ENCODE measurements around the gene DAZAP2. TPM values are rescaled to one million over a fixed set of nuclear protein-coding genes. Genes with fewer than 3 reads are reported as not detected.

Gene DAZAP2
- total and polyA plus RNA-seq, 2 of the 13 experiments (the other 11 are each of a cell fraction or from before 2014, with no cell fraction given): 64.5 to 222 TPM

- TF ChIP-seq AHR (CRISPR knock-in tag; IDR thresholded peaks at IDR 0.05) (no peak), TCF7L2 (IDR thresholded peaks at IDR 0.05; ENCODE audit: low read depth, low read length) (no peak), ZNF281 (CRISPR knock-in tag; IDR thresholded peaks at IDR 0.05; ENCODE audit: borderline replicate concordance) (no peak), ZNF766 (CRISPR knock-in tag; IDR thresholded peaks at IDR 0.05; ENCODE audit: borderline replicate concordance) (no peak), MAF1 (CRISPR knock-in tag; IDR thresholded peaks at IDR 0.05; ENCODE audit: borderline replicate concordance) (no peak), LCORL (IDR thresholded peaks at IDR 0.05) (no peak), LCORL (CRISPR knock-in tag; IDR thresholded peaks at IDR 0.05) (peak; percentile 67), WIZ (CRISPR knock-in tag; IDR thresholded peaks at IDR 0.05) (no peak), SRSF4 (IDR thresholded peaks at IDR 0.05; ENCODE audit: low read depth, low read length, poor library complexity, severe bottlenecking) (no peak), YEATS4 (CRISPR knock-in tag; IDR thresholded peaks at IDR 0.05; ENCODE audit: borderline replicate concordance) (peak; percentile 12; the same call in 1 of the 2 replicates), MAX (IDR thresholded peaks at IDR 0.05) (0 out of 2 replicates have a peak, but pooled peaks have one; percentile 11), ZSCAN21 (CRISPR knock-in tag; IDR thresholded peaks at IDR 0.05; ENCODE audit: borderline replicate concordance) (peak; percentile 6; the same call in 1 of the 2 replicates), CBFB (CRISPR knock-in tag; IDR thresholded peaks at IDR 0.05) (no peak)
- TF ChIP-seq, protein P1, sequence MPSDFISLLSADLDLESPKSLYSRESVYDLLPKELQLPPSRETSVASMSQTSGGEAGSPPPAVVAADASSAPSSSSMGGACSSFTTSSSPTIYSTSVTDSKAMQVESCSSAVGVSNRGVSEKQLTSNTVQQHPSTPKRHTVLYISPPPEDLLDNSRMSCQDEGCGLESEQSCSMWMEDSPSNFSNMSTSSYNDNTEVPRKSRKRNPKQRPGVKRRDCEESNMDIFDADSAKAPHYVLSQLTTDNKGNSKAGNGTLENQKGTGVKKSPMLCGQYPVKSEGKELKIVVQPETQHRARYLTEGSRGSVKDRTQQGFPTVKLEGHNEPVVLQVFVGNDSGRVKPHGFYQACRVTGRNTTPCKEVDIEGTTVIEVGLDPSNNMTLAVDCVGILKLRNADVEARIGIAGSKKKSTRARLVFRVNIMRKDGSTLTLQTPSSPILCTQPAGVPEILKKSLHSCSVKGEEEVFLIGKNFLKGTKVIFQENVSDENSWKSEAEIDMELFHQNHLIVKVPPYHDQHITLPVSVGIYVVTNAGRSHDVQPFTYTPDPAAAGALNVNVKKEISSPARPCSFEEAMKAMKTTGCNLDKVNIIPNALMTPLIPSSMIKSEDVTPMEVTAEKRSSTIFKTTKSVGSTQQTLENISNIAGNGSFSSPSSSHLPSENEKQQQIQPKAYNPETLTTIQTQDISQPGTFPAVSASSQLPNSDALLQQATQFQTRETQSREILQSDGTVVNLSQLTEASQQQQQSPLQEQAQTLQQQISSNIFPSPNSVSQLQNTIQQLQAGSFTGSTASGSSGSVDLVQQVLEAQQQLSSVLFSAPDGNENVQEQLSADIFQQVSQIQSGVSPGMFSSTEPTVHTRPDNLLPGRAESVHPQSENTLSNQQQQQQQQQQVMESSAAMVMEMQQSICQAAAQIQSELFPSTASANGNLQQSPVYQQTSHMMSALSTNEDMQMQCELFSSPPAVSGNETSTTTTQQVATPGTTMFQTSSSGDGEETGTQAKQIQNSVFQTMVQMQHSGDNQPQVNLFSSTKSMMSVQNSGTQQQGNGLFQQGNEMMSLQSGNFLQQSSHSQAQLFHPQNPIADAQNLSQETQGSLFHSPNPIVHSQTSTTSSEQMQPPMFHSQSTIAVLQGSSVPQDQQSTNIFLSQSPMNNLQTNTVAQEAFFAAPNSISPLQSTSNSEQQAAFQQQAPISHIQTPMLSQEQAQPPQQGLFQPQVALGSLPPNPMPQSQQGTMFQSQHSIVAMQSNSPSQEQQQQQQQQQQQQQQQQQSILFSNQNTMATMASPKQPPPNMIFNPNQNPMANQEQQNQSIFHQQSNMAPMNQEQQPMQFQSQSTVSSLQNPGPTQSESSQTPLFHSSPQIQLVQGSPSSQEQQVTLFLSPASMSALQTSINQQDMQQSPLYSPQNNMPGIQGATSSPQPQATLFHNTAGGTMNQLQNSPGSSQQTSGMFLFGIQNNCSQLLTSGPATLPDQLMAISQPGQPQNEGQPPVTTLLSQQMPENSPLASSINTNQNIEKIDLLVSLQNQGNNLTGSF (CRISPR knock-in tag; IDR thresholded peaks at IDR 0.05): no peak; the same call in 1 of the 2 replicates
- TF ChIP-seq, protein P2, sequence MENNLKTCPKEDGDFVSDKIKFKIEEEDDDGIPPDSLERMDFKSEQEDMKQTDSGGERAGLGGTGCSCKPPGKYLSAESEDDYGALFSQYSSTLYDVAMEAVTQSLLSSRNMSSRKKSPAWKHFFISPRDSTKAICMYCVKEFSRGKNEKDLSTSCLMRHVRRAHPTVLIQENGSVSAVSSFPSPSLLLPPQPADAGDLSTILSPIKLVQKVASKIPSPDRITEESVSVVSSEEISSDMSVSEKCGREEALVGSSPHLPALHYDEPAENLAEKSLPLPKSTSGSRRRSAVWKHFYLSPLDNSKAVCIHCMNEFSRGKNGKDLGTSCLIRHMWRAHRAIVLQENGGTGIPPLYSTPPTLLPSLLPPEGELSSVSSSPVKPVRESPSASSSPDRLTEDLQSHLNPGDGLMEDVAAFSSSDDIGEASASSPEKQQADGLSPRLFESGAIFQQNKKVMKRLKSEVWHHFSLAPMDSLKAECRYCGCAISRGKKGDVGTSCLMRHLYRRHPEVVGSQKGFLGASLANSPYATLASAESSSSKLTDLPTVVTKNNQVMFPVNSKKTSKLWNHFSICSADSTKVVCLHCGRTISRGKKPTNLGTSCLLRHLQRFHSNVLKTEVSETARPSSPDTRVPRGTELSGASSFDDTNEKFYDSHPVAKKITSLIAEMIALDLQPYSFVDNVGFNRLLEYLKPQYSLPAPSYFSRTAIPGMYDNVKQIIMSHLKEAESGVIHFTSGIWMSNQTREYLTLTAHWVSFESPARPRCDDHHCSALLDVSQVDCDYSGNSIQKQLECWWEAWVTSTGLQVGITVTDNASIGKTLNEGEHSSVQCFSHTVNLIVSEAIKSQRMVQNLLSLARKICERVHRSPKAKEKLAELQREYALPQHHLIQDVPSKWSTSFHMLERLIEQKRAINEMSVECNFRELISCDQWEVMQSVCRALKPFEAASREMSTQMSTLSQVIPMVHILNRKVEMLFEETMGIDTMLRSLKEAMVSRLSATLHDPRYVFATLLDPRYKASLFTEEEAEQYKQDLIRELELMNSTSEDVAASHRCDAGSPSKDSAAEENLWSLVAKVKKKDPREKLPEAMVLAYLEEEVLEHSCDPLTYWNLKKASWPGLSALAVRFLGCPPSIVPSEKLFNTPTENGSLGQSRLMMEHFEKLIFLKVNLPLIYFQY (CRISPR knock-in tag; IDR thresholded peaks at IDR 0.05; ENCODE audit: borderline replicate concordance): peak; percentile 83
These were observed 30.8 kb downstream of the DAZAP2 start (continued) for GRCh38 chr12:51269174-51270066.

Measured in HepG2 (cell line).